GM10248 (cell line): ENCODE data around the gene MAT2A.
A peak's percentile ranks its signal among the peaks of the same experiment; 100 is the strongest.
"Not testable (repeated sequence)": the region's sequence is repeated elsewhere in the genome, so short reads cannot be mapped to it uniquely, and the experiment has no call there.

Source experiments
- CTCF ChIA-PET: fragments of 300-600 bp; sonication (Branson Sonifier 250); formaldehyde crosslinking; extraction: SDS; loops from one replicate; lab custom pipeline; 2021; ENCODE audit warnings: antibody characterized with exemption; lab: Yijun Ruan, JAX
- POLR2A ChIA-PET: fragments of 350-650 bp; sonication (Branson Sonifier 250); formaldehyde crosslinking; extraction: SDS; loops from one replicate; lab custom pipeline; 2020; ENCODE audit warnings: antibody characterized with exemption; lab: Yijun Ruan, JAX
- DNase-seq: peaks from one replicate; pipeline ENCODE4 v3.0.0; 2012; ENCODE audit errors: extremely low spot score
- TF ChIP-seq, protein P1 (sequence below): IDR thresholded peaks from 2 replicates; pipeline ENCODE4 v1.5.1; 2012; ENCODE audit warnings: mild to moderate bottlenecking, low read depth; ENCODE audit errors: extremely low read depth, missing control alignments, control extremely low read depth

MAT2A gene

DNA sequence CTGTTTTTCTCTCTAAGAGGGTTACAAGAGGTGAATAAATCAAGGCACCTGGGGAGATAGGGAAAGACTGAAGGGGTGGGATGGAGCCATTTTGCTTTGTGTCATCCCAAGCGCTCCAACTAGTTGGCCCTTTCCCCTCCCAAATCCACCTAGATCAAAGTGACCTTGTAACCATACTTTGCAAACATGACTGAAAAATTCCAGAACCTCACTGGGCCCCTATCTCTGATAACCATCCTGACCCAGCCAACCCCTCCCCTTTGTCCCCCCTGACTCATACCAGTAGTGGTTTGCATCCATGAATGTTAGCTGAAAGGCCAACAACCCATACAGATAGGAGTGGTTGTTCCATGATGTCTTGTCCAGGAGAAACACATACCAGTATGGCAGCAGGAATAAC is 19.2 kb downstream of the MAT2A start:
- no peak for DNase-seq
- ChIA-PET CTCF (interaction anchor here (2.1 to 14.1 kb wide), 3 partner anchors 8 to 138 kb away, joined by 12 to 180 read pairs (median 55); partner anchors contain the start of gene MAT2A), POLR2A (interaction anchor here (12.1 kb wide), 1 partner anchor 15 kb away, joined by 198 read pairs; the partner anchor contains the start of gene MAT2A)
- TF ChIP-seq, protein P1, sequence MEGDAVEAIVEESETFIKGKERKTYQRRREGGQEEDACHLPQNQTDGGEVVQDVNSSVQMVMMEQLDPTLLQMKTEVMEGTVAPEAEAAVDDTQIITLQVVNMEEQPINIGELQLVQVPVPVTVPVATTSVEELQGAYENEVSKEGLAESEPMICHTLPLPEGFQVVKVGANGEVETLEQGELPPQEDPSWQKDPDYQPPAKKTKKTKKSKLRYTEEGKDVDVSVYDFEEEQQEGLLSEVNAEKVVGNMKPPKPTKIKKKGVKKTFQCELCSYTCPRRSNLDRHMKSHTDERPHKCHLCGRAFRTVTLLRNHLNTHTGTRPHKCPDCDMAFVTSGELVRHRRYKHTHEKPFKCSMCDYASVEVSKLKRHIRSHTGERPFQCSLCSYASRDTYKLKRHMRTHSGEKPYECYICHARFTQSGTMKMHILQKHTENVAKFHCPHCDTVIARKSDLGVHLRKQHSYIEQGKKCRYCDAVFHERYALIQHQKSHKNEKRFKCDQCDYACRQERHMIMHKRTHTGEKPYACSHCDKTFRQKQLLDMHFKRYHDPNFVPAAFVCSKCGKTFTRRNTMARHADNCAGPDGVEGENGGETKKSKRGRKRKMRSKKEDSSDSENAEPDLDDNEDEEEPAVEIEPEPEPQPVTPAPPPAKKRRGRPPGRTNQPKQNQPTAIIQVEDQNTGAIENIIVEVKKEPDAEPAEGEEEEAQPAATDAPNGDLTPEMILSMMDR = no peak

DNA sequence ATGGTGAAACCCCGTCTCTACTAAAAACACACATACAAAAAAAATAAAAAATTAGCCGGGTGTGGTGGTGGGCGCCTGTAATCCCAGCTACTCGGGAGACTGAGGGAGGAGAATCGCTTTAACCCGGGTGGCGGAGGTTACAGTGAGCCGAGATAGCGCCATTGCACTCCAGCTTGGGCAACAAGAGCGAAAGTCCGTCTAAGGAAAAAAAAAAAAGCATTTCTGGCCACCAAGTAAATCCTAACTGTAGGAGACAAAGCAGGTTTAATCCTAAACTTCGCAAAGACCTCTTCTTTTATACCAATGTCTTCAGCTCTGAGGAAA is 21.4 kb downstream of the MAT2A start:
- CTCF ChIA-PET = interaction anchor here (1.0 to 6.2 kb wide), 4 partner anchors 10 to 140 kb away, joined by 3 to 55 read pairs (median 4); partner anchors contain the start of gene TMEM150A

DNA sequence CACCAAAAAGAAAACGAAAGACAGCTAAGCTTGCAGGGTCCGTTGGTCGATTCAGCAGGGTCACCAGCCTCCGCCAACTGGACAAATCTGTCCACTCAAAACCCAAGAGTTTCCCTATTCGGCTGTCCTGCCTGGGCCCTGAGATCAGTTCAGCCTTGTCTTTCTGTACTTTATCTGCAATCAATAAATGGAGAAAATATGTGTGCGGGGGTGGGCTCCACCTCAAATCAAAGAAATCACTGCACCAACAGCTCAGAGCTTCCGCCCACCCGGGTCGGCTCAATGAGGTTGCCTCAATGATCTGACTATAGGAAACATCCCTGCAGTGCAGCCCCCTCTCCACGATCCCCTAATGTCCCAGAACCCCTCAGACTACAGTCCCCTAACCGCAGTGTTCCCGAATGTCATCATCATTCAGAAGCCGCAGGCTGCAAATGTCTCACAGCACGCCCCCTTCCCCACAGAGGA is 21.9 kb downstream of the MAT2A start:
- DNase-seq = peak; percentile 20
- POLR2A ChIA-PET = interaction anchor here (0.6 to 2.6 kb wide), 6 partner anchors 9 to 891 kb away, joined by 3 to 17 read pairs (median 8); partner anchors contain the start of genes MAT2A and RNF181
- TF ChIP-seq, protein P1 = no peak
- CTCF ChIA-PET = interaction anchor here (1.0 to 6.2 kb wide), 4 partner anchors 11 to 140 kb away, joined by 3 to 55 read pairs (median 4); partner anchors contain the start of gene TMEM150A

More for the DNA sequence above, 21.4 kb downstream of the MAT2A start:
- POLR2A ChIA-PET = interaction anchor here (1.3 to 2.6 kb wide), 4 partner anchors 8 to 22 kb away, joined by 8 to 17 read pairs (median 10); partner anchors contain the start of gene MAT2A
- not testable (repeated sequence) for DNase-seq

DNA sequence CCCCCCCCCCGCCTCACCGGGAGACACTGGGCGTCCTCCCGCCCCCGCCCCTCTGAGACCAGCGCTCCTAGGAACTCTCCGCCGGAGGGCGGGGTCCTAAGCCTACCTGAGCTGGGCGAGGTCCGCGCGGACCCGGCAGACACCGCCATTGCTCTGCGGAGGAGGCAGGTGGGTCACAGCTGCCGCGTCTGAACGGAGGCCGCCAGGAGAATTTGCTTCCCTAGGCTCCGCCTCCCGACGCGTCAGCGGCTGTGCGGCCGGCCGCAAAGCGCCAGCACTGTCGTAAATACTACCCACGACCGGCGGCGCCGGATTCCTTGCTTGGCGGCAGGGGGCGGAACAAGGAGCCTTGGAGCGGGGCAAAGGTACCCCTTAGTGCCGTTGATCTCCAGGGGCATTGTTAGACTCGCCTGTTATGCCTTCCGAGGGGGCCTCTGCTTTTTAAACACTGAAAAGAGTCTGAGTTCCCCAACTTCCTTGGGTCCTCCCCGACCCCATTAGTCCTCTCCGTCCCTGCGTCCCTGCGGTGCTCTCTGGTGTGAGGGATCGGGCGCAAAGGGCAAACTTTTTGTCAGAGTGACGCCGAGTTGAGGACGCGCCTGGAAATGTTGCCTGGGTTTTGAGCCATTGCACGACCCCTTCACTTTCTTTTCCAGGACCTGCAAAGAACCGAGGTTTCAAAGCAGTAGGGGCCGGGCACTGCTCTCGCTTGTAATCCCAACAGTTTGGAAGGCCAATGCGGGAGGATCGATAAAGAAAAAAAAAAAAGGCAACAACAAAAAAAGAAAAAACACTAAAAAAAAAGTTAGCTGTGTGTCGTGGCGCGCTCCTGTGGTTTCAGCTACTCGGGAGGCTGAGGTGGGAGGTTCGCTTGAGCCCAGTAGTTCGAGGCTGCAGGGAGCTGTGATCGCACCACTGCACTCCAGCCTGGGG is 22.6 kb downstream of the MAT2A start, which contains the start of gene GGCX:
GGCX (minus strand) TSS at position 214 of the 933 bp plus-strand sequence; CDS start at position 149, 65 bp downstream.
- TF ChIP-seq, protein P1 = no peak

DNA sequence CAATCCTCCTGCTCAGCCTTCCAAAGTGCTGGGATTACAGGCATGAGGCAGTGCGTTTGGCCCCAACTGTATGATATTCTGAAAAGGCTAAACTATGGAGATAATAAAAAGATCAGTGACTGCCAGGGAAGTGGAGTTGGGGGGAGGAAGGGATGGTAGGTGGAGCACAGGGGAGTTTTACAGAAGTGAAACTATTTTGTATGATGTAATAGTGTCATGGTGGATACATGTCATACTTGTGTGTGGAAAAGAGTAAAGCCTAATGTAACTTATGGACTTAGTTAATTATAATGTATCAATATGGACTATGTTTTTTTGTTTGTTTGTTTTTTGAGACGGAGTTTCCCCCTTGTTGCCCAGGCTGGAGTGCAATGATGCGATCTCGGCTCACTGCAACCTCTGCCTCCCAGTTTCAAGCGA is 25.2 kb downstream of the MAT2A start:
- TF ChIP-seq, protein P1 = no peak
- peak; percentile 47 for DNase-seq
- ChIA-PET CTCF (interaction anchor here (6.2 kb wide), 1 partner anchor 14 kb away, joined by 55 read pairs; no protein-coding TSS in a partner anchor), POLR2A (no interaction called here)

More for the DNA sequence above, 22.6 kb downstream of the MAT2A start, which contains the start of gene GGCX:
- peak; percentile 96 for DNase-seq
- ChIA-PET POLR2A (interaction anchor here (0.6 to 2.6 kb wide), 8 partner anchors 9 to 890 kb away, joined by 3 to 17 read pairs (median 8); partner anchors contain the start of genes MAT2A and RNF181), CTCF (interaction anchor here (1.0 to 6.2 kb wide), 4 partner anchors 11 to 141 kb away, joined by 3 to 55 read pairs (median 4); partner anchors contain the start of gene TMEM150A)

DNA sequence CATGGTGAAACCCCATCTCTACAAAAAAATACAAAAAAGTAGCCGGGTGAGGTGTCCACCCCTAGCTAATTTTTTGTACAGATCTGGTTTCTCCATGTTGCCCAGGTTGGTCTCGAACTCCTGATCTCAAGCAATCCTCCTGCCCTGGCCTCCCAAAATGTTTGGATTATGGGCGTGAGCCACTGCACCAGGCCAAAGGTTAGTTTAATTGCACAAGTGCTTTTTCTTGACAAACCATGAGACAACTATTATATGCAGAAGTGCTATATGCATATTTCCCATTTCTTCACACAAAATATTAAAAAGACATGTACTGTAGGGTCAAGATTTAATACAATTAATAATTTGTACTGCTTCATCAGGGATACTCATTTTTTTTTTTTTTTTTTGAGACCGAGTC is 27.3 kb downstream of the MAT2A start:
- POLR2A ChIA-PET = interaction anchor here (1.4 kb wide), 1 partner anchor 28 kb away, joined by 3 read pairs; no protein-coding TSS in a partner anchor
- CTCF ChIA-PET = interaction anchor here (1.4 to 2.9 kb wide), 3 partner anchors 11 to 21 kb away, joined by 5 to 9 read pairs (median 6); partner anchors contain the start of gene VAMP8
- TF ChIP-seq, protein P1 = no peak
- no peak for DNase-seq
